Hepatocyte (in vitro differentiated cells): Measurements from ENCODE around the gene MRPL16. TPM values are rescaled to one million over a fixed set of nuclear protein-coding genes. Genes with fewer than 3 reads are reported as not detected.

Experiments
- DNase-seq: peaks from one replicate; pipeline ENCODE4 v3.0.0-alpha.2; 2016; ENCODE audit warnings: low spot score
- H2AFZ ChIP-seq: fragments of 200-600 bp; sonication (generic); 2 replicates; pipeline ENCODE4 v1.6.0; 2016; ENCODE audit warnings: antibody characterized with exemption, mild to moderate bottlenecking
- H3K27ac ChIP-seq: fragments of 200-600 bp; sonication (generic); 2 replicates; pipeline ENCODE4 v1.5.1; 2016; ENCODE audit warnings: mild to moderate bottlenecking
- H3K27me3 ChIP-seq: fragments of 200-600 bp; sonication (generic); 2 replicates; pipeline ENCODE4 v1.6.1; 2016
- H3K36me3 ChIP-seq: fragments of 200-600 bp; sonication (generic); replicated peaks from 2 replicates; pipeline ENCODE4 v1.5.1; 2016; ENCODE audit warnings: low read depth; ENCODE audit not compliant: insufficient read depth
- H3K4me1 ChIP-seq: fragments of 200-600 bp; sonication (generic); 2 replicates; pipeline ENCODE4 v1.5.1; 2016; ENCODE audit warnings: mild to moderate bottlenecking, moderate library complexity; ENCODE audit not compliant: insufficient read depth
- H3K4me2 ChIP-seq: fragments of 200-600 bp; sonication (generic); 2 replicates; pipeline ENCODE4 v1.6.0; 2016
- H3K4me3 ChIP-seq: fragments of 200-600 bp; sonication (generic); 2 replicates; pipeline ENCODE4 v1.5.1; 2016; ENCODE audit warnings: mild to moderate bottlenecking
- H3K79me2 ChIP-seq: fragments of 200-600 bp; sonication (generic); 2 replicates; pipeline ENCODE4 v1.6.0; 2017; ENCODE audit warnings: mild to moderate bottlenecking
- H3K9me2 ChIP-seq: fragments of 200-600 bp; sonication (generic); replicated peaks from 2 replicates; pipeline ENCODE4 v1.6.0; 2017; ENCODE audit warnings: mild to moderate bottlenecking; ENCODE audit not compliant: insufficient read depth
- H3K9me3 ChIP-seq: fragments of 200-600 bp; sonication (generic); 2 replicates; pipeline ENCODE4 v1.5.1; 2016; ENCODE audit warnings: low read depth, mild to moderate bottlenecking
- H4K20me1 ChIP-seq: fragments of 200-600 bp; sonication (generic); 2 replicates; pipeline ENCODE4 v1.6.0; 2016; ENCODE audit warnings: mild to moderate bottlenecking; ENCODE audit not compliant: insufficient read depth, poor library complexity, severe bottlenecking
- CTCF ChIP-seq: fragments of 200-600 bp; sonication (generic); IDR thresholded peaks from 2 replicates; pipeline ENCODE4 v1.5.1; 2016; ENCODE audit warnings: antibody characterized with exemption, mild to moderate bottlenecking; ENCODE audit not compliant: poor library complexity
- EZH2 ChIP-seq: fragments of 200-600 bp; sonication (generic); IDR thresholded peaks from 2 replicates; pipeline ENCODE4 v1.6.1; 2016; ENCODE audit warnings: antibody characterized with exemption, mild to moderate bottlenecking, borderline replicate concordance
- EZH2phosphoT487 ChIP-seq: fragments of 200-600 bp; sonication (generic); IDR thresholded peaks from one replicate; pipeline ENCODE4 v1.6.1; 2018; ENCODE audit warnings: antibody characterized with exemption, mild to moderate bottlenecking, low read depth, moderate library complexity; ENCODE audit not compliant: unreplicated experiment, severe bottlenecking
- WGBS: methylation state at CpG from one replicate; pipeline ENCODE4 v1.1.6; 2016; ENCODE audit warnings: low lambda C conversion rate; ENCODE audit errors: missing lambda C conversion rate; 5-methylcytosine and 5-hydroxymethylcytosine counted together
- polyA plus RNA-seq: library from polyadenylated mRNA; unstranded; fragments of >200 nt; fragmentation: Nextera tagmentation; extraction: Ambion mirVana; gene quantifications from 2 replicates; pipeline ENCODE4 v1.2.1, GENCODE V29; 2016
- total RNA-seq: library from RNA; depleted of rRNA; stranded (reverse); fragments of >200 nt; gene quantifications from 2 replicates; pipeline ENCODE4 v1.2.3, GENCODE V29; 2014

Gene MRPL16
- total and polyA plus RNA-seq, 2 experiments from 2014 or later = 51.3 to 62.0 TPM

GRCh38 chr11:59813364-59813763 lies 2.8 kb upstream of the MRPL16 start:
- H3K9me3 ChIP-seq = no peaks in the 10 kb centered on the region
- H3K4me3 ChIP-seq = no peak overlapping the region
- 96% methylated on average over 1 of the region's 1 CpG for WGBS
- no peaks in the 10 kb centered on the region for H3K9me2 ChIP-seq
- no peaks in the 10 kb centered on the region for H3K27me3 ChIP-seq
- H4K20me1 ChIP-seq = no peaks in the 10 kb centered on the region
- no peak for TF ChIP-seq CTCF
- no peak for TF ChIP-seq EZH2phosphoT487
- no peak for TF ChIP-seq EZH2
- H3K4me2 ChIP-seq = no peak overlapping the region
- H3K79me2 ChIP-seq = peaks cover 11% of the 10 kb centered on the region
- no peak for DNase-seq
- no peaks in the 10 kb centered on the region for H3K36me3 ChIP-seq
- no peak overlapping the region for H2AFZ ChIP-seq
- no peak overlapping the region for H3K27ac ChIP-seq
- peaks cover 8% of the 10 kb centered on the region for H3K4me1 ChIP-seq

- H3K4me2 ChIP-seq = no peak overlapping the region
- H3K4me1 ChIP-seq = peaks cover 8% of the 10 kb centered on the region
- H3K4me3 ChIP-seq = no peak overlapping the region
- TF ChIP-seq EZH2 (no peak), CTCF (no peak), EZH2phosphoT487 (no peak)
- no peak overlapping the region for H3K27ac ChIP-seq
- 90% methylated on average over 2 of the region's 2 CpGs for WGBS
- H3K27me3 ChIP-seq = no peaks in the 10 kb centered on the region
- no peak for DNase-seq
- H3K36me3 ChIP-seq = no peaks in the 10 kb centered on the region
- no peaks in the 10 kb centered on the region for H4K20me1 ChIP-seq
- H3K9me2 ChIP-seq = no peaks in the 10 kb centered on the region
- H2AFZ ChIP-seq = no peak overlapping the region
- H3K9me3 ChIP-seq = no peaks in the 10 kb centered on the region
- peaks cover 11% of the 10 kb centered on the region for H3K79me2 ChIP-seq
Measured at GRCh38 chr11:59812220-59812619, 1.6 kb upstream of the MRPL16 start.

- H3K27me3 ChIP-seq = no peaks in the 10 kb centered on the region
- 17% methylated on average over 8 of the region's 8 CpGs for WGBS
- H3K4me1 ChIP-seq = peaks cover 8% of the 10 kb centered on the region
- H3K79me2 ChIP-seq = peaks cover 11% of the 10 kb centered on the region
- no peaks in the 10 kb centered on the region for H3K9me2 ChIP-seq
- H3K9me3 ChIP-seq = no peaks in the 10 kb centered on the region
- no peak for TF ChIP-seq EZH2
- TF ChIP-seq CTCF = no peak
- no peak for TF ChIP-seq EZH2phosphoT487
- H3K36me3 ChIP-seq = no peaks in the 10 kb centered on the region
- no peak for DNase-seq
- H3K27ac ChIP-seq = peak overlapping the region; percentile 84
- peak overlapping the region; percentile 37 for H3K4me3 ChIP-seq
- H2AFZ ChIP-seq = peak overlapping the region; percentile 97
- peak overlapping the region; percentile 91 for H3K4me2 ChIP-seq
- no peaks in the 10 kb centered on the region for H4K20me1 ChIP-seq
Measured at GRCh38 chr11:59810911-59811259, 307 bp upstream of the MRPL16 start.
